ENCODE measurements around the gene ARMC9. TPM values are rescaled to one million over a fixed set of nuclear protein-coding genes. Genes with fewer than 3 reads are reported as not detected.

ARMC9 gene
- total and polyA plus RNA-seq, 2 of the 13 experiments (the other 11 are each of a cell fraction or from before 2014, with no cell fraction given), result 9.1 to 12.8 TPM

GRCh38 chr2:231413921-231414476 lies 215.6 kb downstream of the ARMC9 start:
- ChIA-PET POLR2A (interaction anchor here (1.1 to 3.8 kb wide), 3 partner anchors 36 to 50 kb away, joined by 3 to 18 read pairs (median 3); partner anchors contain the start of gene NCL), CTCF (ENCODE audit: low intra/inter-chr PET ratio, low total read pairs) (interaction anchor here (4.2 kb wide), 1 partner anchor 118 kb away, joined by 45 read pairs; no protein-coding TSS in a partner anchor)
- no peak overlapping the region for H3K9ac ChIP-seq (ENCODE audit: insufficient read depth, low read depth, low read length)
- DNase-seq (ENCODE audit: low spot score) (peak; percentile 71), ATAC-seq (peak; percentile 18), FAIRE-seq (peak; percentile 78)
- peaks cover 0 to 8% of the 10 kb centered on the region in 2 experiments; a peak in 3 of 5 replicates for H3K27me3 ChIP-seq (ENCODE audit: control insufficient read depth in 1 of 2, insufficient read depth in 2 of 2, low read length in 2 of 2)
- WGBS (ENCODE audit: low lambda C conversion rate), result 3% methylated on average over 15 of the region's 15 CpGs
- intact Hi-C loops (cut with micrococcal nuclease; ENCODE audit: unreplicated experiment), result loop anchor here (2.0 to 5.0 kb wide), 4 partner anchors 35 to 312 kb away; no protein-coding TSS in a partner anchor
- BruUV-seq (replicated peaks), result no TSS peak
- H3K27ac ChIP-seq (ENCODE audit: extremely low read length, insufficient read depth, low read length), result peak overlapping the region; percentile 48
- peak overlapping the region; percentile 5 for H2AFZ ChIP-seq (ENCODE audit: low read length)
- peaks cover 11% of the 10 kb centered on the region for H3K9me3 ChIP-seq (ENCODE audit: low read length)
- H3K79me2 ChIP-seq (ENCODE audit: insufficient read depth, low read length), result no peaks in the 10 kb centered on the region
- H3K4me1 ChIP-seq (ENCODE audit: insufficient read depth, low read length), result peaks cover 48% of the 10 kb centered on the region
- H3K4me3 ChIP-seq (replicated peaks in 1 of 3; ENCODE audit: insufficient read depth in 1 of 3, low read depth in 2 of 3, low read length in 3 of 3), result peak overlapping the region; percentile 9 to 79 (median 64); a peak in 5 of 6 replicates
- H3K36me3 ChIP-seq (replicated peaks in 1 of 2; ENCODE audit: control insufficient read depth in 1 of 2, insufficient read depth in 2 of 2, low read length in 2 of 2), result no peaks in the 10 kb centered on the region
- H3K4me2 ChIP-seq (ENCODE audit: low read depth, low read length), result peak overlapping the region; percentile 100
- H4K20me1 ChIP-seq (ENCODE audit: insufficient read depth, low read length), result no peaks in the 10 kb centered on the region
- in situ Hi-C loops (cut with HindIII; ENCODE audit: extremely low pct_ligation_motif_present, low pct_unique_long_range_greater_than_20kb), result loop anchor here (5.0 to 10.0 kb wide), 3 partner anchors 117 to 309 kb away; no protein-coding TSS in a partner anchor
- 0 out of 2 replicates have a peak, but pooled peaks have one; percentile 75 for TF ChIP-seq STAT6 (CRISPR knock-in tag; IDR thresholded peaks at IDR 0.05; ENCODE audit: borderline replicate concordance)
- no peak for TF ChIP-seq ZFYVE20 (CRISPR knock-in tag; IDR thresholded peaks at IDR 0.05; ENCODE audit: borderline replicate concordance, low read depth)
- TF ChIP-seq TFE3 (CRISPR knock-in tag; IDR thresholded peaks at IDR 0.05), result 0 out of 2 replicates have a peak, but pooled peaks have one; percentile 22
- no peak for TF ChIP-seq ZNF660 (CRISPR knock-in tag; IDR thresholded peaks at IDR 0.05; ENCODE audit: borderline replicate concordance, low read depth)
- peak; percentile 52; the same call in 1 of the 2 replicates for TF ChIP-seq TSC22D2 (CRISPR knock-in tag; IDR thresholded peaks at IDR 0.05; ENCODE audit: borderline replicate concordance)
- TF ChIP-seq PAXIP1 (CRISPR knock-in tag; conservative IDR thresholded peaks at IDR 0.05), result peak; percentile 82
- TF ChIP-seq MBD4 (IDR thresholded peaks at IDR 0.05; ENCODE audit: borderline replicate concordance, low read length), result no peak
- no peak for TF ChIP-seq SAFB2 (CRISPR knock-in tag; IDR thresholded peaks at IDR 0.05; ENCODE audit: borderline replicate concordance, low read depth)
- TF ChIP-seq SNAI1 (CRISPR knock-in tag; IDR thresholded peaks at IDR 0.05; ENCODE audit: borderline replicate concordance), result no peak
- no peak for TF ChIP-seq SRF (IDR thresholded peaks at IDR 0.05; ENCODE audit: low read depth, low read length)
- no peak for TF ChIP-seq MXD3 (CRISPR knock-in tag; IDR thresholded peaks at IDR 0.05)
- peak; percentile 40; the same call in 1 of the 2 replicates for TF ChIP-seq DRAP1 (CRISPR knock-in tag; IDR thresholded peaks at IDR 0.05)
- peak; percentile 20; the same call in 1 of the 2 replicates for TF ChIP-seq KDM4B (CRISPR knock-in tag; IDR thresholded peaks at IDR 0.05)
- no peak for TF ChIP-seq NFE2L1 (CRISPR knock-in tag; IDR thresholded peaks at IDR 0.05; ENCODE audit: borderline replicate concordance)

All from HepG2 (cell line).